Mucosa of gallbladder (tissue), 1 donor: ENCODE data around the gene CADPS. TPM values are rescaled to one million over a fixed set of nuclear protein-coding genes. Genes with fewer than 3 reads are reported as not detected.

ENCODE experiments used
- DNase-seq: peaks from one replicate; pipeline ENCODE4 v3.0.0-alpha.2; 2020; ENCODE audit warnings: low spot score
- total RNA-seq: library from RNA; stranded (reverse); gene quantifications from one replicate; pipeline ENCODE4 v1.2.1, GENCODE V29; 2021
- donor health status: DM: no; HTN: no; CAD: no.

CADPS gene
- total RNA-seq, 1 donor from 2014 or later: 37.2 TPM

DNA sequence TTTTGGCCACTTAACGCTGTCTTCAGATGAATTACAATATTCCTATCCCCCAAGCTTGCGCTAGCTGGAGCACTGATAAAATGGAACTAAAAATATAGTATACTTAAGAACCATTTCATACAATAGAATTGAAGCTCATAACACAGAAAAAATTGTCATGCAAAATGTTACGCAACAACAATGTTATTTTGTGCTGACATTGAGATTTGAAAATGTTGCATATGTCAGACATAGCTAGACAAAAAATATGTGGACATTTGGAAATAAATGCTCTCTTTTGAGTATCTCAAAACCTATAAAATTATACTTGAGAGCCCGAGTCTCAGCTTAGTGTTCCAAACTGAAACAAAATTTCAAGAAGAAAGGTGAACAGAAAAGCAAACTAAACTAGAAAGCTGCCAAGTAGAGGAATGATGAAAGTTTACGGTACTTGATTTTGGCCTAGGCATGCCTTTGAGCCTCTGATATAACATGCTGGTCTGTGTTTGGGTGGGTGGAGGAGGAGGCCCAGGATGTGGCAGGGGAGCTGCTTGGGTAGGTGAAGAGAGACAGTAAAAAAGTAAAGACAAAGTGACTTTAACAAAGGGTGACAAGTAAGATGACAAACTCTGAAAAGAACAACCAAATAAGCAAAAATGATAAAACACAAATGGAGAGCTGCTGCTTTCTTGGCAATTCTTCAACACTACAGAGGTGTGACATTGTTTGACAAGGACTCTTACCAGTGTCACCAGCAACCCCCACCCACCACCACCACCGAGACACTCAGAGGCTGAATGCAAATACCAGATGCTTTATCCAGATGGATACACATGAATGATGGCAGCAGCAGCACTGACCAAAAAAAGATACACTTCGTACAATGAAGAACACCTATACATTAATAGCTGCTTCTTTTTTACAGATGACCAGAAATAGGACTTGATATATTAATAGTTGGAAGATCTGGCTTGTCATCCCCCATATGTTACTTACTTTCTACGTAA, 372.6 kb downstream of the CADPS start:
- no peak for DNase-seq

DNA sequence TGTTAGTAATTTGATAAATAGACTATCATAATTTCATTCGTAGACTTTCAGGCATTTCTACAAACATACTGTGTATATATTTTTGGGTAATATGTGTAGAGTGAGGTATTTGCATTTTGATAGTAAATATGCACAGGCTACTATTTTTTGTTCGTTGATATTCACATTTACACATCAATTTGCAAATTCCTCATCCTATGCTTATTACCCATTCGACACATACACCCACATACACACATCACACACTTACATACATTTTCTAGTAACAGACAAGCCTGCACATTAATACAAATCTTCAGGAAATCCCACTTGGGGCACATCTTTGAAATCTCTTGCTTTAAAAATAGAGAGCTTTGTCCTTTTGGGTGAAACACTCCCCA, 373.9 kb downstream of the CADPS start:
- DNase-seq: no peak

DNA sequence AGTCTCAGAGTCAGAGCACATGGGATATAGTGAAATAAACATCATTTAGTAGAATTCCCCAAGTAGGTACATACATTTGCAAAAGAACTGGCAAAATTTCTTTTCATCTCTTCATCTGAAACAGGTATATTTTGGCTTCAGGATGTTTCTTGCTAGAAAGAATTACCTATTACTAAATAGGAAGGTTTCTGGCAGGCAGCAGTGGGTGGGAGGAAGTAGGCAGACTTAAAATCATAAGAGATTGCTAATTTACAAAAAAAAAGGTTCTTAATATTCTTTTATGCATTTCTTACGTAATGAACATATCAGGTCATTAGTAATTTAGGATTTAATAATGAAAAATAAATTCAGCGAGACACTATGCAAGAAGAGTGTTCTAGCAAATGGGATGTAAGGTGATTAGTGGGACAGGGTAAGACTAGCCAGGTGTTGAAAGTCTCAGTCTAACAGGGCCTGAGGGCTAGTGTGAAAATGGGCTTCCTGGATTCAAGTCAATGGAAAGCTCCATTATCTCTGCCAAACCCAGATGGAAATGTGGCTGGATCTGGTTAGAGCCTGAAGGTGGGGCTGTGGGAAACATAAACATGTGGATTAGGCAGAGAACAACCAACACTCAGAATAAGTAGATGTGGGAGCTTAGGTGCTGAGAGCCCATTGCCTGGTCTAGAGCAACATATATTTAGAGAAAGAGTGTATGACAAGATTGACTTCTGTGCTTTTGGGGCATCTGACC, 374.5 kb downstream of the CADPS start:
- no peak for DNase-seq

DNA sequence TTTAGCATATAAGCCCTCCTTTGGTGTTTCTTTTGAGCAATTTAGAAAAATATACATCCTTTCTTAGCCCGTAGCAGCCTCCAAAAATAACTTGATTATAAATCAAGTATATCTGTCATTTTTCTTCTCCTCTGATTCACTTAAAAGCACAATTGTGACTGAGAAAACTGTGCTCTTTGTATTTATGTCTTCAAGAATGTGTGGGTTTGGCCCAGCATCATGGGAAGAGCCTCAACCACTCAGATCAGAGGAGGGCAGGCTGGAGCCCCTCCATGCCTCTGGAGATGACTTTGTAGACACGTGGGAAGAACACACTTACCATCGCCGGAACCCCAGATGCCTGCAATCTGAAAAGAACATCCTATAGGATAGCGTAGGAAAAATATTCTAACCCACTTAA, 378.1 kb downstream of the CADPS start:
- DNase-seq: no peak

DNA sequence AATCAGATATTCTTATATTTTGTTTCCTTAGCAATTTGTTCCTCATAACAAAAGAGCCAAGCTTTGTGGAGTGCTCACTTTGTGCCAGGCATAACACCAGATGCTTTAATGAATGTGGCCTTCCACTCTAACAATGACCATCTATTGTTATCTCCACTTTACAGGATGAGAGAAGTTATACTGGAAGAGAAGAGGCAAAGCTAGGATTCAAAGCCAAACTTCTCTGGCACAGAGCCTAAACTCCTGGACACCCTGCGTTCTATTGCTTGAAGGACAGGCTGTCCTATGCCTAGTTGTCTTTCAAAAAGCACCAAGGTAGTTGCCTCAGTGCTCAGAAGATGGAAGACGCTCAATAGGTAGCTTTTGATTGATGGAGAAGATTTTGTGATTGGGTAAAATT, 378.7 kb downstream of the CADPS start:
- no peak for DNase-seq

DNA sequence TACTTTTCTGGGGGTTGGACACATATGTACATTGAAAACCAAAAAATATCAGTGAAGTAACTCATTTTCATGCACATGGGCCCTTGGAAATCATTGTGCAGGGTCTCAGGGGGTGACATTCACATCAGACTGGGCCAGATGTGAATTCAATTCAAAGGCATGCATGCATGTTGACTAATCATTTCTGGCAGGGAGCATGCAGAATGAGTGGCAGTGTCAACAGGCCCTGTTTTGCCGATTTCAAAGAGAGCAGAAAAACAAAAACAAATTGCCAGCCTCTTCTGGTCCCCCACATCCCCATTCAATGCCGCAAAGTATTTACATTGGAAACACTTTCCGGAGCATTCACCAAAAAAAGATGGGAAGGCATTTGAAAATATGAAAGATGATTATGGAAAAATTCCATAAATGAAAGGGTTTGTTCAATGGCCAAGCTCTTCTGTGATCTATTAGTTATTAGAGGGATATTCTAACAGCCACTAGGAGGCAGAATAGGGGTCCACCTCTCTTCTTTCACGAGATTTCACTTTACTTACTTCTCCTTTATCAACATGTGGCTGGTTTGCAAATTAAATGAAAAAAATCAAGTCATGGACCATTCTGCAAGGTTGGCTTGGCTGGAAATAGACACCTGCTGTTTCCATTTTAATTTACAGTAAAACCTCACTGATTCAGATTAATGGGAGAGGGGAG, 382.0 kb downstream of the CADPS start:
- DNase-seq: no peak

DNA sequence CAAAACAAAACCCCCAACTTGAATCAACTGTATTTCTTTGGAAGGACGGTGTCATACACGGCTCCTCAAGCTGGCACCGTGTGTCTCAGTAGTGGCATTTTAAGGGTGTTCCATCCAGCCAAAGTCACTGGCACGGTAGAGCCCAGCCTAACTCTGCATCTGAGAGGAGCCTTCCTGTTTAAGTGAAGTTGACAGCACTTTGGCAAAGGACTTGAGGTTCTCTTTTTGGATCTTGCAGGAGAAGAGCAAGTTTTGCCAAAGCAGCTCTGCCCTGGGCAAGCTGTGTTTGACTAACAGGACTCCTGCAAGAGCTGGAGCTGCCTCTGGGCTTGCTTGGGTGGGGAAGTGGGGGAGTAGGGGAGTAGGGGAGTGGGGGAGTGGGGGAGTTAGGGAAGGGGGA, 392.3 kb downstream of the CADPS start:
- no peak for DNase-seq

DNA sequence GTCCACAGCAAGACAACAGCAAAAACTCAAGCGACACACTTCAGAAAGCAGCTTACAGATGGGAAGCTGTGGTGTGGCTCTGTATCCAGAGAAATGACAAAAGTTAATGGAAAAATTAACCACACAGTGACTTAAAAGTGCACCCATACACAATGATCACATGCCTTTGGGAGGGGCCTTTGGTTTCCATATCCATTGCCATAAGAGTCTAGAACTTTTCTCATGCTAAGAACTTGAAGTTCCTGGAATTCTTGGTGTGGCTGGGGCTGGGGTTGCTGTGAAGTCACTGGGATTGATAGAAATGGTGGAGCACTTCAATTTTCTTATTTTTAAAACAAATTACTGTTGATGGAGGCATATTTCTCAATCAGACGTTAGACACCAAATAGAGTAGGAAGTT, 393.3 kb downstream of the CADPS start:
- DNase-seq: no peak

DNA sequence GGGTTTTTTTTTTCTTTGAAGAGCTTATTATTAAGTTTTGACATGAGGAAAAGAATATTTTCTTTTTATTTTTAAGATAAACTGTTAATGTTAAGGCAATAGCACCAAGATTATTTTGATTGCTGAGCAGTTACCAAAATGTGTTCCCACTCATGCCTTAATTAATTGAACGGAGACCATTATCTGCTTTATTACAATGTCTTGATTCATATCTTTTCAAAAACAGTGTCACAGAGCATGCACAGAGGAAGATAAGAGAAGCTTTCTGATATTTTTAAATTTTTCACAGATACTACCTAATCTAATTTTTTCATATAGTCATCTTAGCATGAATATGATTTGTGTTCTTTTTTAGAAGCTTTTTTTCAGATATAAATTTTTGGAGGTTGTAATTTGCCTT, 395.2 kb downstream of the CADPS start:
- no peak for DNase-seq

DNA sequence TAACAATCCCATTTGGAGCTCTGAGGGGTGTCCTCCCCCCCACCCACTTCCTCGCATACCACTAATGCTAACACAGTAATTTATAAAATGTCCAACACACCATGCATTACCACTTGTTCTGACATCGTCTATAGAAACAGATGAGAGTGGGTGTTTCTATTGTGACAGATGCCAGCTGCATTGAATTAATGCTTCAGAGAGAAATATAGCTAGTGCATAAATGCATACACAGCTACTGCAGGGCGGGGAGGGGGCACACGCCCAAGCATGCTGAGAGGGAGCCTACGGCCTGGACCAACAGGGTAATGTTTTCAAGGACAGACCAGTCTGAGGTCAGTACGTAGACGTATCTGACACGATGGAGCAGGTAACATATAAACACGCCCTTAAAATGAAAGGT, 395.9 kb downstream of the CADPS start:
- DNase-seq: no peak

DNA sequence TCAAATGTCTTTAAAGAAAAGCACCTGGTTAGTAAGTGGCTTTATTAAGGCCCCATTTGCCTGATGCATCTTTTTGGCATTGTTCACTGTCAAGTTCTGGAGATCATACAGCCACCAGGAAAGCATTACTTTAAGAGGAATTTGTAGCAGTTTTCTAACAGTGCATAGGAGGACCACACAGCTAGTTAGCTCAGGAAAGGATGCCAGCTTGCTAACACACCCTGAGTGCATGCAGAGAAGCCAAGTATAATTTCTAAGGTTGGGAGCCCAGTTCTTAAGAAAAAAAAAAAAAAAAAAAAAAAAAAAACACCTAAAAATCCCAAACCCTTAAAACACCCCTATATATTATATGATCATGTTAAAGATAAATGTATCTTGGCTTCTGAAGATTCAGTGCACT, 399.9 kb downstream of the CADPS start:
- DNase-seq: no peak

DNA sequence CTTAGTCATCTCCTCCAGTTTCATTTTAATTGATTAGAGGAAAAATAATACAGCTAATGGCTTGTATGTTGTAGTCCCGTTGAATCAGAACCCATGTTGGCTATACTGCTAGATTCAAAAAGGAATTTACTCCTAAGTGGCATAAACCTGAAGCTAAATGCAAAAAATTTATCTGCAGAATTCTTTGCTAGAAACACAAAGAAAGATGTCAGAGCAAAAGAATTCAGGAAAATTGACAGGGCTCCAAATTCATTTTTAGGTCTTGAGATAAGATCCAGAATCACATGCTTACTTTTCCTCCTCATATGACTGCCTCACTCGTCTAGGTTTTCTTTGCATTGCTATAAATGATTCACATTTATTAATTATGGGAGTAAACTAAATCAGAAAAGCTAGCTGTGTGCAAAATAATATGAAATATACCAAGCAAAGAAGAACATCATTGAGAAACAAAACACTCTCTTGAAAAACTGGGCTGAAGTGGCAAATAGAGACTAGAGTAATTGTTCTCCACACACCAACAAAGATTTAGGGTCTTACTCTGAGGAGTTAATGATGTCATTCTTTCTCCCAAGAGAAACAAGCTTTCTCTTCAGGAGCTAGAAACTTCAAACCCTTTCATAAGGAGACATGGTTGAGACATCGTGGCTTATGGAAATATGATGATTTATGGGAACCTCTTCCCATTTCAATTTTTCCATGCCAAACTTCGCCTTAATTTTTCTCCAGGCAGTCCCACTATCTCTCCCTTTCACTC, 407.1 kb downstream of the CADPS start:
- no peak for DNase-seq

DNA sequence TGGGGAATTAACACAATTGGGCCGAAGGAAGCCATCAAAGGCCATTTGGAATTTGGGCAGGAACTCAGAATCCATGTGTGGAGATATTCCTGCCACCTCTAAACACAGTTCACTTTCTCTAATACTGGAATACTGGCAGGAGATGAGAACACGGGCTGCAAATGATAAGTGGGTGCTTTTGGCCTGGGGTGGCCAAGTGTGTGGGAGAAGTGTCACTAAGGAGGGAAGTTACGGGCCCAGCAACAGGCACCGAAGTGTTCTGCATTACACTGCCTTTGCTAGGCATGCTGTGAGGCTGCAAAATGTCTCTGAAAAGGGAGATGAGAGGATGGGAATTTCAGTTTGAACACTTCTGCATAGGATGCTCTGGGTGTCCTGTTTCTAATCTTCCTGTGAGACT, 412.4 kb downstream of the CADPS start:
- no peak for DNase-seq

DNA sequence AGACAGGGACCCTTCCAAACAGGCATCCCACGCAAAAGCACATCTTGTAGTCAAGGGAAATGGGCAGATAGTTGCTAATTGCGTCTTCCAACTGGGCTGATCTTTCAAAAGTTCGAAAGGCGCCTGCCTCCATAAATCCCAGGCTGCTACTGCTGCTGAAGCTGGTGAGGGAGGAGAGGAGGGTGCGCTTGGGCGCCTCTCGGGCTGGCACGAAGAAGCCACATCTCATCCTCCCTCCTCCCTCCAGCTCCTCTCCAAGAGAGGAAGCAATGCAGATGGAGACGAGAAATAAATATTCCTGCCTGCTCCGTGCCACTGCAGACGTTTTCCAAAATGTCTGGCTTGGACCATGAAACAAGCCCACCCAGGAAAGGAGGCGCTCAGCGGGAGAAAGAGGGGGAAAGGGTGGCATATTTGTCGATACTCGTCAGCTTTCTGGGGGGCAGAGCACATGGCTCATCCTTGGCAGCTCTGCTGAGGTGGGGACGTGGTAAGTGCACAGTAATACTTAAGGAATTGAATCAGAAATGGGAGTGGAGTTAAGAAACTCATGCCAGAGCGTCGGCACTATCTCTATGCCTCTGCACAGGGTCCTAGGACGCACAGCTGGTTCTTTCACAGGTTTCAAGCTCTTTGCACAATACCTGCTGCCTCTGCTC, 413.0 kb downstream of the CADPS start:
- no peak for DNase-seq

DNA sequence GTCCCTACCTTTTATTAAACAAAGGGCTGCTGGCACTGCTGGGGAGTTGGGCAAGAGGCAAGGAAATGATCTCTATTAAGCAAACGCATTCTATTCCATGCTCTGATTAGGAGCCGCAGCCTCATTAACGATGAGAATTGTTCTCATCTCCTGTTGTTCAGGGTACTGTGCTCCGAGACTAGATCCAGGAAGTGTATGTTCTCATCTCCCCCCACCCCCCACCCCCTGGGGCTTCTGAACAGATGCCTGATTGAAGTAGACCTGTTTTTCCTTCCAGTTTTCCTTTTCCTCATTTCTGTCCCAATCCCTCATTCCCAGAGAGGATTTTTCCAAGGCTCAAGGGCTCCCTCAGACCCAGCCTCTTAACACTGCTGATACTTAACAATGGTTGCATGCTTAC, 420.3 kb downstream of the CADPS start:
- no peak for DNase-seq

DNA sequence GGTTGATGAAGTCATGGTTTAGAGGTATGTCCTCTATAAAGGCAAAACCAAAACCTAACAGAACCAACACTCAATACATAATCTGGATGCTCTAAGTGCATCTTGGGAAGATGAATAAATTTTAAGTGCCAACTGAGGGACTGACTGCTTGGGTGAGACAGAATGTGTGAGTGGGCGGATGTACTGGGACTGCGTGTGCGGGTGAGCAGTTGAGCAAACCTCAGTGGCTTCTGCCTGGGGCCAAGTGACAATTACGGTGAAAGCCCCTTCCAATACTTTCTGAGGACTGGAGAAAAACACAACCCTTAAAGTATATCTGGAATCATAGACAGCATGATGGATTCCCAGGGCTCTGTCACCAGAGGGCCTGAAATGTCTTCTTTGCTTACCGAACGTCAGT, 421.8 kb downstream of the CADPS start:
- no peak for DNase-seq

DNA sequence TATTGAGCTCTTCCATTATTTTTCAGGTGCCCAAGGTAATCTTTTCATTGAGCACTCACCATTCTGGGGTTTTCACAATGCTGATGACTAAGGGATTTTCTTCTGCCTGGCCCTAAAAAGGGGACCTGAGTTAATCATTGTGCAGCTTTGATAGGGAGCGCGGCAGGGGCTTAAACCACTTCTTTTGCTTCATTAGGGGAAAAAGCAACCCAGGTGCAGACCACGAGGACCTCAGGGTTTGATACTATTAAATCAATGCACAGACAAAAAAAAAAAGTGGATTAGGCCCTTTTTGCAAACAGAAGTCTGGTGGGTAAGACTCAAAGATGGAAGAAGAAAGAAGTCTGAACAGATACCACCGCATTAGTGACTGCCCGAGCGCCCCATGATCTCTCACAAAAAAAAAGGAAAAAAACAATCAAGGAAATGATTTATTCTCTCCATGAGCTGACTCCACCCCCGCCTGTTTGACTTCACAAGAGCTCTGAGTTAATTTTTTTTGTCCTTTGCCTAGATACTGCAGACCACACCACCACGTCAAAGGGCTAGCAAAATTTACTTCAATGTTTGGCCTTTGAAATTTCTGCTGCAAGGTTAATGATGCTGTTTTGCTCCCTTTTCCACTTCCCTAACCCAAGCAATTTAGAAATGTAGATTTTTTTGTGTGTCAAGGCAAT, 423.9 kb downstream of the CADPS start:
- DNase-seq: no peak

DNA sequence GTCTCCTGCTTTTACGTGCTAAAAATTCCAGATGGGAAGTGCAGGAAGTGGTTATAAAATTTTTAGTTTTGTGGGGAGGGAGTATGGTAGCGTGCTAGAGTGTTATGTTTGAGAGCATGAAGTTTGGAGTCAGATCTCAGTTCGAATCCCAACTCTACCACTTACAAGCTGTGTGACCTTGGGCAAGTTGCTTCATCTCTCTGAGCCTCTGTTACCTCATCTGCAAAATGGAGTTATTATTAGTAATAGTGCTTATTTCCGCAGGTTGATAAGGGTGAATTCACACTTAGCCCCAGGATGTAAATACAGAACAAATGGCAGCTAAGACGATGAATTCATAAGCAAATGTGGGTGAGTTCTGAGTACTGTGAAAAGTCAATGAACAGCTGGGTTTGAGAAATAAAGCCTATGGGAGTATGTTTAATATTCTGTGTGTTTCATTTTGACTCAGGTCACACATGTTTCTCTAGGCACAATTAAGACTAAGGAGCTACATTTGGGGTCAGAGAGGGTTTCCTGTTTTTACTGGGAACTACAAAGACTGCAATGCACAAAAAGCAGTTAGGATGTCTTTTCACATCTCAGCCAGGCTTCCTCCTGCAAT, 428.8 kb downstream of the CADPS start:
- DNase-seq: no peak

DNA sequence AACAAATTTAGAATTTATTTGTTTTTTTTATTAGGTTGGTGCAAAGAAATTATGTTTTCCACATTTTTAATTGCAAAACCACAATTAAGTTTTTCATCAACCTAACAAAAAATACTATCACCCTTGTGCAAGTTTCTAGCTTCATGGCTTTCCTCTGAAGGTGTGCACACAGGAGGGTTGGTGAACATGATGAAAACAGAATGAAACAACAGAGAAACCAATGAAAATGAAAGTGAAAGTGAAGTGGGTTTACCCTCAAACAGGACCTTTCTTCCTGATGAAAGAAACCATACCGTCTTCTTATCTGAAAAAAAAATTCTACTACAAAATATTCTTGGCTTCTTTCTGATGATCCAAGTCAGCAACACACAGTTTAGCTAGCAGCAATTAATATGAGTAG, 429.9 kb downstream of the CADPS start:
- DNase-seq: no peak

DNA sequence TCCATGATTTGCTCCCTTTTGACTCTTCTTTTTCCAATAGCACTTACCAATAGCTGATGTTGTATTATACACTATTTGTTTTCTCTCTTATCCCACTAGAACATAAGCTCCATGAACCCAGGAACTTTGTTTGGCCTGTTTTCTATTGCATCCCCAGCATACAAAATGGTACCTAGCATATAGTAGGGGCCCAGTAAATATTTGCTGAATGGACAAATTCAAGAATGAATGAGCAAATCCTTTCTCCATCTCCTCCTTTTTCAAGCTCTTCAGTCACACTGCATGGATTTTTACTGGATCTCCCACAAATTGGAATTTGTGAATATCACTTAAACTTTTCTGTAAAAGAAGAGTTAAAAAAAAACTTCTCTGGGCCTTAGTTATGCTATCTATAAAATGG, 435.2 kb downstream of the CADPS start:
- no peak for DNase-seq
